ENCODE results near the gene ZG16.

The ZG16 gene

GRCh38 chr16:29809850-29810698 is 32.0 kb downstream of the ZG16 start:
- no peak for TF ChIP-seq CTCF (IDR thresholded peaks at IDR 0.05; ENCODE audit: low read depth, low read length)
- Histone ChIP-seq H3K9me3 (no peaks in the 10 kb centered on the region), H3K27me3 (no peaks in the 10 kb centered on the region), H3K4me1 (peaks cover 3% of the 10 kb centered on the region), H3K36me3 (peaks cover 20% of the 10 kb centered on the region), H3K4me3 (ENCODE audit: low read depth, low read length) (peak overlapping the region; percentile 80)
- peak; percentile 54 for DNase-seq

GRCh38 chr16:29810699-29811169 is 32.7 kb downstream of the ZG16 start:
- Histone ChIP-seq H3K27me3 (no peaks in the 10 kb centered on the region), H3K4me1 (peaks cover 3% of the 10 kb centered on the region), H3K36me3 (peaks cover 20% of the 10 kb centered on the region), H3K9me3 (no peaks in the 10 kb centered on the region), H3K4me3 (ENCODE audit: low read depth, low read length) (peak overlapping the region; percentile 80)
- no peak for DNase-seq
- TF ChIP-seq CTCF (IDR thresholded peaks at IDR 0.05; ENCODE audit: low read depth, low read length): no peak

- Histone ChIP-seq H3K27me3 (no peaks in the 10 kb centered on the region), H3K4me1 (peaks cover 3% of the 10 kb centered on the region), H3K4me3 (ENCODE audit: low read depth, low read length) (peak overlapping the region; percentile 80), H3K9me3 (no peaks in the 10 kb centered on the region), H3K36me3 (peaks cover 20% of the 10 kb centered on the region)
- no peak for TF ChIP-seq CTCF (IDR thresholded peaks at IDR 0.05; ENCODE audit: low read depth, low read length)
- peak; percentile 100 for DNase-seq
These were observed 33.3 kb downstream of the ZG16 start for GRCh38 chr16:29811170-29811895.

GRCh38 chr16:29811896-29812665 is 34.0 kb downstream of the ZG16 start, which contains the start of gene PRRT2:
Gene PRRT2, plus strand, starts transcription at chr16:29812193. Its CDS starts 862 bp downstream, at chr16:29813055.
- H3K9me3 ChIP-seq: no peaks in the 10 kb centered on the region
- peaks cover 24% of the 10 kb centered on the region for H3K36me3 ChIP-seq
- no peak for TF ChIP-seq CTCF (IDR thresholded peaks at IDR 0.05; ENCODE audit: low read depth, low read length)
- no peaks in the 10 kb centered on the region for H3K27me3 ChIP-seq
- peaks cover 3% of the 10 kb centered on the region for H3K4me1 ChIP-seq
- peak within 1 kb of the TSS; percentile 80 for H3K4me3 ChIP-seq (ENCODE audit: low read depth, low read length)
- DNase-seq: peak; percentile 84

GRCh38 chr16:29812754-29813643 is 34.9 kb downstream of the ZG16 start:
- Histone ChIP-seq H3K27me3 (no peaks in the 10 kb centered on the region), H3K36me3 (peaks cover 25% of the 10 kb centered on the region), H3K4me1 (peaks cover 3% of the 10 kb centered on the region), H3K9me3 (no peaks in the 10 kb centered on the region), H3K4me3 (ENCODE audit: low read depth, low read length) (peak overlapping the region; percentile 80)
- no peak for DNase-seq
- TF ChIP-seq CTCF (IDR thresholded peaks at IDR 0.05; ENCODE audit: low read depth, low read length): no peak
